Loucy (cell line): ENCODE results near the gene HSD3B7.
A peak's percentile ranks its signal among the peaks of the same experiment; 100 is the strongest.

Experiments
- H2AFZ ChIP-seq: fragments of 200-600 bp; sonication (generic); 2 replicates; pipeline ENCODE4 v1.6.0; 2016; ENCODE audit warnings: antibody characterized with exemption, mild to moderate bottlenecking, low read length, moderate library complexity
- H3F3A ChIP-seq: fragments of 200-600 bp; 2 replicates; pipeline ENCODE4 v1.6.0; 2016; ENCODE audit warnings: antibody characterized with exemption, low read depth, mild to moderate bottlenecking
- H3K27me3 ChIP-seq: fragments of 200-600 bp; sonication (generic); 2 replicates; pipeline ENCODE4 v1.6.1; 2014; ENCODE audit warnings: low read length, mild to moderate bottlenecking; ENCODE audit not compliant: insufficient read depth, poor library complexity, severe bottlenecking
- H3K36me3 ChIP-seq: fragments of 200-600 bp; sonication (generic); 2 replicates; pipeline ENCODE4 v1.6.1; 2016; ENCODE audit warnings: low read length; ENCODE audit not compliant: insufficient read depth
- H3K4me1 ChIP-seq: fragments of 200-600 bp; sonication (generic); 2 replicates; pipeline ENCODE4 v1.5.1; 2014; ENCODE audit warnings: low read length, mild to moderate bottlenecking; ENCODE audit not compliant: insufficient read depth, poor library complexity, severe bottlenecking
- H3K4me2 ChIP-seq: fragments of 200-600 bp; sonication (generic); 2 replicates; pipeline ENCODE4 v1.6.0; 2014; ENCODE audit warnings: antibody characterized with exemption, low read length, low read depth, mild to moderate bottlenecking; ENCODE audit not compliant: poor library complexity, severe bottlenecking
- H3K4me3 ChIP-seq: fragments of 200-600 bp; sonication (generic); 2 replicates; pipeline ENCODE4 v1.5.1; 2014; ENCODE audit warnings: low read length, mild to moderate bottlenecking, mixed read lengths; ENCODE audit not compliant: poor library complexity, severe bottlenecking
- H3K79me2 ChIP-seq: fragments of 200-600 bp; sonication (generic); 2 replicates; pipeline ENCODE4 v1.6.1; 2014; ENCODE audit warnings: low read length; ENCODE audit not compliant: insufficient read depth
- H3K9ac ChIP-seq: fragments of 200-600 bp; sonication (generic); 2 replicates; pipeline ENCODE4 v1.6.0; 2014; ENCODE audit warnings: mild to moderate bottlenecking, low read depth, low read length, moderate library complexity; ENCODE audit not compliant: poor library complexity, severe bottlenecking
- H3K9me2 ChIP-seq: fragments of 200-600 bp; sonication (generic); replicated peaks from 2 replicates; pipeline ENCODE4 v1.6.1; 2016; ENCODE audit warnings: low read depth, low read length, mixed read lengths
- H3K9me3 ChIP-seq: fragments of 200-600 bp; sonication (generic); 2 replicates; pipeline ENCODE4 v1.6.1; 2014; ENCODE audit warnings: mild to moderate bottlenecking, antibody characterized with exemption, low read length, low read depth; ENCODE audit not compliant: insufficient read depth
- H4K20me1 ChIP-seq: fragments of 200-600 bp; sonication (generic); 2 replicates; pipeline ENCODE4 v1.6.0; 2014; ENCODE audit warnings: antibody characterized with exemption, low read length, mild to moderate bottlenecking; ENCODE audit not compliant: insufficient read depth, poor library complexity, severe bottlenecking
- CTCF ChIP-seq: fragments of 200-600 bp; sonication (generic); conservative IDR thresholded peaks from 2 replicates; pipeline ENCODE4 v1.5.1; 2014; ENCODE audit warnings: mild to moderate bottlenecking, antibody characterized with exemption, low read length
- EZH2phosphoT487 ChIP-seq: fragments of 200-600 bp; IDR thresholded peaks from 2 replicates; pipeline ENCODE4 v1.6.1; 2018; ENCODE audit warnings: antibody characterized with exemption, mild to moderate bottlenecking, moderate library complexity, borderline replicate concordance

The HSD3B7 gene

GRCh38 chr16:30946671-30947540 lies 38.1 kb upstream of the HSD3B7 start:
- Histone ChIP-seq H3K4me1 (peaks cover 25% of the 10 kb centered on the region), H3K79me2 (peaks cover 20% of the 10 kb centered on the region), H3F3A (no peaks in the 10 kb centered on the region), H3K4me2 (no peak overlapping the region), H3K9ac (no peak overlapping the region), H3K9me3 (no peaks in the 10 kb centered on the region), H2AFZ (no peak overlapping the region), H4K20me1 (peaks cover 3% of the 10 kb centered on the region), H3K4me3 (no peak overlapping the region), H3K27me3 (peaks cover 7% of the 10 kb centered on the region), H3K9me2 (no peaks in the 10 kb centered on the region), H3K36me3 (peaks cover 25% of the 10 kb centered on the region)
- TF ChIP-seq CTCF: no peak
- TF ChIP-seq EZH2phosphoT487: no peak

- Histone ChIP-seq H3K79me2 (peaks cover 20% of the 10 kb centered on the region), H3K4me3 (no peak overlapping the region), H3K9me3 (no peaks in the 10 kb centered on the region), H3F3A (no peaks in the 10 kb centered on the region), H3K27me3 (peaks cover 7% of the 10 kb centered on the region), H3K36me3 (peaks cover 22% of the 10 kb centered on the region), H2AFZ (no peak overlapping the region), H3K9me2 (no peaks in the 10 kb centered on the region), H3K4me2 (no peak overlapping the region), H3K9ac (no peak overlapping the region), H3K4me1 (peaks cover 21% of the 10 kb centered on the region), H4K20me1 (peaks cover 3% of the 10 kb centered on the region)
- TF ChIP-seq CTCF (no peak), EZH2phosphoT487 (no peak)
These were observed 37.5 kb upstream of the HSD3B7 start for GRCh38 chr16:30947541-30947858.

- no peak overlapping the region for H2AFZ ChIP-seq
- H3F3A ChIP-seq: no peaks in the 10 kb centered on the region
- peak overlapping the region; percentile 99 for H3K9ac ChIP-seq
- peaks cover 22% of the 10 kb centered on the region for H3K79me2 ChIP-seq
- H3K9me3 ChIP-seq: no peaks in the 10 kb centered on the region
- H4K20me1 ChIP-seq: peaks cover 3% of the 10 kb centered on the region
- peaks cover 21% of the 10 kb centered on the region for H3K4me1 ChIP-seq
- TF ChIP-seq CTCF: no peak
- TF ChIP-seq EZH2phosphoT487: no peak
- peaks cover 19% of the 10 kb centered on the region for H3K36me3 ChIP-seq
- H3K9me2 ChIP-seq: no peaks in the 10 kb centered on the region
- H3K4me3 ChIP-seq: peak overlapping the region; percentile 90
- peak overlapping the region; percentile 84 for H3K4me2 ChIP-seq
- H3K27me3 ChIP-seq: peaks cover 7% of the 10 kb centered on the region
These were observed 36.9 kb upstream of the HSD3B7 start for GRCh38 chr16:30947859-30948666.
